HepG2 (cell line): ENCODE results near the gene FCER1G. TPM values are rescaled to one million over a fixed set of nuclear protein-coding genes. Genes with fewer than 3 reads are reported as not detected.

Source experiments
- BCL6 ChIP-seq: IDR thresholded peaks from 2 replicates; pipeline ENCODE4 v1.6.1; 2016; ENCODE audit warnings: missing genetic modification reagents, missing compliant biosample characterization
- CBFB ChIP-seq: sonication (generic); formaldehyde crosslinking; IDR thresholded peaks from 2 replicates; pipeline ENCODE4 v1.4.0; 2020; ENCODE audit warnings: missing genetic modification reagents
- CBX2 ChIP-seq, 2 experiments: fragments of 200-600 bp in 1 of 2; sonication (generic); formaldehyde crosslinking in 1 of 2; IDR thresholded peaks; 2 replicates each; pipeline versions ENCODE4 v1.7.0 to v1.8.1; 2018 to 2022; ENCODE audit warnings: low read depth in 2 of 2, low read length in 1 of 2, mild to moderate bottlenecking in 1 of 2, missing genetic modification reagents in 1 of 2
- HOXA5 ChIP-seq: sonication (generic); formaldehyde crosslinking; IDR thresholded peaks from 2 replicates; pipeline ENCODE4 v1.4.0; 2020; ENCODE audit warnings: missing genetic modification reagents
- KLF12 ChIP-seq: sonication (generic); formaldehyde crosslinking; IDR thresholded peaks from 2 replicates; pipeline ENCODE4 v1.4.0; 2020; ENCODE audit warnings: missing genetic modification reagents, borderline replicate concordance
- KLF9 ChIP-seq: IDR thresholded peaks from 2 replicates; pipeline ENCODE4 v1.6.1; 2016; ENCODE audit warnings: low read depth
- MIER3 ChIP-seq: IDR thresholded peaks from 2 replicates; pipeline ENCODE4 v1.6.1; 2016; ENCODE audit warnings: missing compliant biosample characterization, borderline replicate concordance
- MTA3 ChIP-seq: sonication (generic); formaldehyde crosslinking; IDR thresholded peaks from 2 replicates; pipeline ENCODE4 v1.4.0; 2020; ENCODE audit warnings: missing genetic modification reagents
- PAX8 ChIP-seq: sonication (generic); formaldehyde crosslinking; IDR thresholded peaks from 2 replicates; pipeline ENCODE4 v1.8.0; 2022; ENCODE audit warnings: mild to moderate bottlenecking, missing genetic modification reagents, borderline replicate concordance
- POGZ ChIP-seq: sonication (generic); formaldehyde crosslinking; IDR thresholded peaks from 2 replicates; pipeline ENCODE4 v1.4.0; 2020; ENCODE audit warnings: mild to moderate bottlenecking, missing genetic modification reagents
- RBFOX2 ChIP-seq: fragments of 200-400 bp; formaldehyde crosslinking; IDR thresholded peaks from 2 replicates; pipeline ENCODE4 v1.6.1; 2017; ENCODE audit warnings: low read depth, mild to moderate bottlenecking, low read length
- SNRNP70 ChIP-seq: fragments of 200-400 bp; formaldehyde crosslinking; IDR thresholded peaks from 2 replicates; pipeline ENCODE4 v1.6.1; 2017; ENCODE audit warnings: mild to moderate bottlenecking, low read depth, low read length, moderate library complexity
- ZNF235 ChIP-seq: sonication (generic); formaldehyde crosslinking; IDR thresholded peaks from 2 replicates; pipeline ENCODE4 v1.8.1; 2023; ENCODE audit warnings: mild to moderate bottlenecking, missing genetic modification reagents, borderline replicate concordance
- ZNF670 ChIP-seq: sonication (generic); formaldehyde crosslinking; IDR thresholded peaks from 2 replicates; pipeline ENCODE4 v1.8.0; 2022; ENCODE audit warnings: mild to moderate bottlenecking, missing genetic modification reagents, borderline replicate concordance
- ZNF776 ChIP-seq: sonication (generic); formaldehyde crosslinking; IDR thresholded peaks from 2 replicates; pipeline ENCODE4 v1.4.0; 2020; ENCODE audit warnings: mild to moderate bottlenecking, missing genetic modification reagents
- polyA plus RNA-seq, 8 experiments: library from polyadenylated mRNA; depleted of rRNA in 3 of 8; stranded (reverse) in 7 of 8; unstranded in 1 of 8; fragments of >200 nt; fragmentation: Illumina TruSeq in 4 of 8; extraction: Trizol in 4 of 8; gene quantifications; 2 replicates each; pipeline versions ENCODE4 v1.2.1 to v1.2.3, GENCODE V29; 2011 to 2016; ENCODE audit warnings: low read depth in 4 of 8, missing spikeins in 1 of 8, mixed read lengths in 1 of 8; ENCODE audit not compliant: insufficient read depth in 1 of 8
- total RNA-seq, 5 experiments: library from RNA; depleted of rRNA; stranded (reverse); fragments of >200 nt; fragmentation: Illumina TruSeq; extraction: Trizol; gene quantifications; 2 replicates each; pipeline ENCODE4 v1.2.3, GENCODE V29; 2016; ENCODE audit warnings: low read depth in 1 of 5
- TF ChIP-seq, protein P1 (sequence below): sonication (generic); formaldehyde crosslinking; IDR thresholded peaks from 2 replicates; pipeline ENCODE4 v1.5.0; 2020; ENCODE audit warnings: missing genetic modification reagents
- TF ChIP-seq, protein P2 (sequence below): sonication (generic); formaldehyde crosslinking; IDR thresholded peaks from 2 replicates; pipeline ENCODE4 v1.5.0; 2020; ENCODE audit warnings: missing genetic modification reagents, mild to moderate bottlenecking, borderline replicate concordance
- TF ChIP-seq, protein P3 (sequence below): conservative IDR thresholded peaks from 2 replicates; pipeline ENCODE4 v1.6.1; 2018; ENCODE audit warnings: missing genetic modification reagents
- TF ChIP-seq, protein P4 (sequence below): sonication (generic); formaldehyde crosslinking; IDR thresholded peaks from 2 replicates; pipeline ENCODE4 v1.5.1; 2020; ENCODE audit warnings: missing genetic modification reagents, mild to moderate bottlenecking, borderline replicate concordance
- TF ChIP-seq, protein P5 (sequence below): sonication (generic); formaldehyde crosslinking; IDR thresholded peaks from 2 replicates; pipeline ENCODE4 v1.4.0; 2020; ENCODE audit warnings: missing genetic modification reagents, borderline replicate concordance
- TF ChIP-seq, protein P6 (sequence below): sonication (generic); formaldehyde crosslinking; conservative IDR thresholded peaks from 2 replicates; pipeline ENCODE4 v1.4.0; 2020; ENCODE audit warnings: mild to moderate bottlenecking, missing genetic modification reagents, moderate library complexity

Gene FCER1G
- total and polyA plus RNA-seq, 2 of the 13 experiments (the other 11 are each of a cell fraction or from before 2014, with no cell fraction given), result 1.3 to 6.4 TPM

DNA sequence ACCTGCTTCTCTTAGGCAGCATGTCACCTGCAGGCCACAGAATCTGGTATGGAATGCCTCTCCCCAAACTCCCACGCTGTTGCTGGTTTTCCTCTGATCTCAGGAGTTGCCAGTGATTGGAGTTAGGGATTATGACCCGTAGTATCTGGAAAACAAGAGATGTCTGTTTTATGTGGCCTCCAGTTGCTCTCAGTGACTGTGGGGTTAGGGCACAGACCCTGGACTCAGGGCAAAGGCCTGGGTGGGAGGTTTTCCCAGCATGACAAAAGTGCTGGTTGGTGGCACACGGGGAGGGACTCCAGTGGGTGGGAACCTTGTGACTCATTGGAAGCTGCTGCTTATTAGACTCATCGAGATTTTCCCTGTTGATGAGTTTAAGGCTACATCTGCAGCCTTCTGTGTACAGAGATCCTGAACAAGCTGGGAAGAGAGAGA, 23.0 kb downstream of the FCER1G start, which contains the start of gene NR1I3 (continued):
- TF ChIP-seq ZNF670 (CRISPR knock-in tag) (peak; percentile 63; the same call in 1 of the 2 replicates), CBX2 (IDR thresholded peaks at IDR 0.05; ENCODE audit: low read depth, low read length) (no peak), CBX2 (CRISPR knock-in tag; IDR thresholded peaks at IDR 0.05; ENCODE audit: low read depth) (no peak), ZNF235 (CRISPR knock-in tag) (no peak), KLF9 (CRISPR knock-in tag) (no peak), RBFOX2 (no peak), POGZ (peak; percentile 68; the same call in 1 of the 2 replicates), BCL6 (0 out of 2 replicates have a peak, but pooled peaks have one; percentile 15), CBFB (CRISPR knock-in tag) (no peak), MTA3 (CRISPR knock-in tag) (no peak), MIER3 (no peak), ZNF776 (CRISPR knock-in tag) (no peak), SNRNP70 (no peak), KLF12 (CRISPR knock-in tag) (no peak), HOXA5 (CRISPR knock-in tag) (no peak), PAX8 (no peak)
- TF ChIP-seq, protein P1, sequence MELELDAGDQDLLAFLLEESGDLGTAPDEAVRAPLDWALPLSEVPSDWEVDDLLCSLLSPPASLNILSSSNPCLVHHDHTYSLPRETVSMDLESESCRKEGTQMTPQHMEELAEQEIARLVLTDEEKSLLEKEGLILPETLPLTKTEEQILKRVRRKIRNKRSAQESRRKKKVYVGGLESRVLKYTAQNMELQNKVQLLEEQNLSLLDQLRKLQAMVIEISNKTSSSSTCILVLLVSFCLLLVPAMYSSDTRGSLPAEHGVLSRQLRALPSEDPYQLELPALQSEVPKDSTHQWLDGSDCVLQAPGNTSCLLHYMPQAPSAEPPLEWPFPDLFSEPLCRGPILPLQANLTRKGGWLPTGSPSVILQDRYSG (CRISPR knock-in tag), result no peak
- TF ChIP-seq, protein P2, sequence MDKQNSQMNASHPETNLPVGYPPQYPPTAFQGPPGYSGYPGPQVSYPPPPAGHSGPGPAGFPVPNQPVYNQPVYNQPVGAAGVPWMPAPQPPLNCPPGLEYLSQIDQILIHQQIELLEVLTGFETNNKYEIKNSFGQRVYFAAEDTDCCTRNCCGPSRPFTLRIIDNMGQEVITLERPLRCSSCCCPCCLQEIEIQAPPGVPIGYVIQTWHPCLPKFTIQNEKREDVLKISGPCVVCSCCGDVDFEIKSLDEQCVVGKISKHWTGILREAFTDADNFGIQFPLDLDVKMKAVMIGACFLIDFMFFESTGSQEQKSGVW (CRISPR knock-in tag), result no peak
- TF ChIP-seq, protein P3, sequence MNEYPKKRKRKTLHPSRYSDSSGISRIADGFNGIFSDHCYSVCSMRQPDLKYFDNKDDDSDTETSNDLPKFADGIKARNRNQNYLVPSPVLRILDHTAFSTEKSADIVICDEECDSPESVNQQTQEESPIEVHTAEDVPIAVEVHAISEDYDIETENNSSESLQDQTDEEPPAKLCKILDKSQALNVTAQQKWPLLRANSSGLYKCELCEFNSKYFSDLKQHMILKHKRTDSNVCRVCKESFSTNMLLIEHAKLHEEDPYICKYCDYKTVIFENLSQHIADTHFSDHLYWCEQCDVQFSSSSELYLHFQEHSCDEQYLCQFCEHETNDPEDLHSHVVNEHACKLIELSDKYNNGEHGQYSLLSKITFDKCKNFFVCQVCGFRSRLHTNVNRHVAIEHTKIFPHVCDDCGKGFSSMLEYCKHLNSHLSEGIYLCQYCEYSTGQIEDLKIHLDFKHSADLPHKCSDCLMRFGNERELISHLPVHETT (CRISPR knock-in tag), result no peak
- TF ChIP-seq, protein P4, sequence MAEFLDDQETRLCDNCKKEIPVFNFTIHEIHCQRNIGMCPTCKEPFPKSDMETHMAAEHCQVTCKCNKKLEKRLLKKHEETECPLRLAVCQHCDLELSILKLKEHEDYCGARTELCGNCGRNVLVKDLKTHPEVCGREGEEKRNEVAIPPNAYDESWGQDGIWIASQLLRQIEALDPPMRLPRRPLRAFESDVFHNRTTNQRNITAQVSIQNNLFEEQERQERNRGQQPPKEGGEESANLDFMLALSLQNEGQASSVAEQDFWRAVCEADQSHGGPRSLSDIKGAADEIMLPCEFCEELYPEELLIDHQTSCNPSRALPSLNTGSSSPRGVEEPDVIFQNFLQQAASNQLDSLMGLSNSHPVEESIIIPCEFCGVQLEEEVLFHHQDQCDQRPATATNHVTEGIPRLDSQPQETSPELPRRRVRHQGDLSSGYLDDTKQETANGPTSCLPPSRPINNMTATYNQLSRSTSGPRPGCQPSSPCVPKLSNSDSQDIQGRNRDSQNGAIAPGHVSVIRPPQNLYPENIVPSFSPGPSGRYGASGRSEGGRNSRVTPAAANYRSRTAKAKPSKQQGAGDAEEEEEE, result no peak
- TF ChIP-seq, protein P5, sequence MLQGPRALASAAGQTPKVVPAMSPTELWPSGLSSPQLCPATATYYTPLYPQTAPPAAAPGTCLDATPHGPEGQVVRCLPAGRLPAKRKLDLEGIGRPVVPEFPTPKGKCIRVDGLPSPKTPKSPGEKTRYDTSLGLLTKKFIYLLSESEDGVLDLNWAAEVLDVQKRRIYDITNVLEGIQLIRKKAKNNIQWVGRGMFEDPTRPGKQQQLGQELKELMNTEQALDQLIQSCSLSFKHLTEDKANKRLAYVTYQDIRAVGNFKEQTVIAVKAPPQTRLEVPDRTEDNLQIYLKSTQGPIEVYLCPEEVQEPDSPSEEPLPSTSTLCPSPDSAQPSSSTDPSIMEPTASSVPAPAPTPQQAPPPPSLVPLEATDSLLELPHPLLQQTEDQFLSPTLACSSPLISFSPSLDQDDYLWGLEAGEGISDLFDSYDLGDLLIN (CRISPR knock-in tag), result no peak
- TF ChIP-seq, protein P6, sequence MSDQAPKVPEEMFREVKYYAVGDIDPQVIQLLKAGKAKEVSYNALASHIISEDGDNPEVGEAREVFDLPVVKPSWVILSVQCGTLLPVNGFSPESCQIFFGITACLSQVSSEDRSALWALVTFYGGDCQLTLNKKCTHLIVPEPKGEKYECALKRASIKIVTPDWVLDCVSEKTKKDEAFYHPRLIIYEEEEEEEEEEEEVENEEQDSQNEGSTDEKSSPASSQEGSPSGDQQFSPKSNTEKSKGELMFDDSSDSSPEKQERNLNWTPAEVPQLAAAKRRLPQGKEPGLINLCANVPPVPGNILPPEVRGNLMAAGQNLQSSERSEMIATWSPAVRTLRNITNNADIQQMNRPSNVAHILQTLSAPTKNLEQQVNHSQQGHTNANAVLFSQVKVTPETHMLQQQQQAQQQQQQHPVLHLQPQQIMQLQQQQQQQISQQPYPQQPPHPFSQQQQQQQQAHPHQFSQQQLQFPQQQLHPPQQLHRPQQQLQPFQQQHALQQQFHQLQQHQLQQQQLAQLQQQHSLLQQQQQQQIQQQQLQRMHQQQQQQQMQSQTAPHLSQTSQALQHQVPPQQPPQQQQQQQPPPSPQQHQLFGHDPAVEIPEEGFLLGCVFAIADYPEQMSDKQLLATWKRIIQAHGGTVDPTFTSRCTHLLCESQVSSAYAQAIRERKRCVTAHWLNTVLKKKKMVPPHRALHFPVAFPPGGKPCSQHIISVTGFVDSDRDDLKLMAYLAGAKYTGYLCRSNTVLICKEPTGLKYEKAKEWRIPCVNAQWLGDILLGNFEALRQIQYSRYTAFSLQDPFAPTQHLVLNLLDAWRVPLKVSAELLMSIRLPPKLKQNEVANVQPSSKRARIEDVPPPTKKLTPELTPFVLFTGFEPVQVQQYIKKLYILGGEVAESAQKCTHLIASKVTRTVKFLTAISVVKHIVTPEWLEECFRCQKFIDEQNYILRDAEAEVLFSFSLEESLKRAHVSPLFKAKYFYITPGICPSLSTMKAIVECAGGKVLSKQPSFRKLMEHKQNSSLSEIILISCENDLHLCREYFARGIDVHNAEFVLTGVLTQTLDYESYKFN, result peak; percentile 93
